Measurements from ENCODE around the gene ASRGL1. TPM values are rescaled to one million over a fixed set of nuclear protein-coding genes. Genes with fewer than 3 reads are reported as not detected.

The ASRGL1 gene
- total RNA-seq, 6 donors from 2014 or later = 31.2 to 82.8 (median 49.3) TPM

GRCh38 chr11:62401811-62402210 is 64.6 kb downstream of the ASRGL1 start:
- 65 to 82% methylated on average over 6 to 7 of the region's 7 CpGs for WGBS, 2 donors
- Histone ChIP-seq H3K36me3 (no peaks in the 10 kb centered on the region), H3K27me3 (no peaks in the 10 kb centered on the region), H3K27ac (peak overlapping the region; percentile 16 to 79 (median 74)), H3K9me3 (no peaks in the 10 kb centered on the region), H3K4me1 (peaks cover 36 to 45% (median 44%) of the 10 kb centered on the region in 4 donors), H3K4me3 (peak overlapping the region in 1 of 4 donors; percentile 8)
- ATAC-seq (ENCODE audit: low FRiP score in 2 of 2) (no peak), DNase-seq (peak in 1 of 2 donors; percentile 67)
- TF ChIP-seq CTCF (IDR thresholded peaks at IDR 0.05) (no peak), POLR2AphosphoS5 (IDR thresholded peaks at IDR 0.05) (no peak), EP300 (IDR thresholded peaks at IDR 0.05) (no peak)

GRCh38 chr11:62402226-62402959 is 65.1 kb downstream of the ASRGL1 start:
- TF ChIP-seq EP300 (IDR thresholded peaks at IDR 0.05) = no peak
- TF ChIP-seq POLR2AphosphoS5 (IDR thresholded peaks at IDR 0.05) = no peak
- TF ChIP-seq CTCF (IDR thresholded peaks at IDR 0.05) = no peak
- no peak for TF ChIP-seq POLR2A (IDR thresholded peaks at IDR 0.05)
- DNase-seq (peak in 1 of 2 donors; percentile 69), ATAC-seq (ENCODE audit: low FRiP score in 2 of 2) (peak; percentile 58 to 63)
- peaks cover 36 to 45% (median 44%) of the 10 kb centered on the region in 4 donors for H3K4me1 ChIP-seq
- H3K27me3 ChIP-seq = no peaks in the 10 kb centered on the region
- 41 to 68% methylated on average over 15 of the region's 15 CpGs for WGBS, 2 donors
- peak overlapping the region in 1 of 4 donors; percentile 8 for H3K4me3 ChIP-seq
- H3K36me3 ChIP-seq = no peaks in the 10 kb centered on the region
- H3K27ac ChIP-seq = peak overlapping the region; percentile 40 to 79 (median 74)
- no peaks in the 10 kb centered on the region for H3K9me3 ChIP-seq

- Histone ChIP-seq H3K27me3 (no peaks in the 10 kb centered on the region), H3K27ac (peak overlapping the region; percentile 40 to 79 (median 74)), H3K36me3 (no peaks in the 10 kb centered on the region), H3K9me3 (no peaks in the 10 kb centered on the region), H3K4me3 (no peak overlapping the region), H3K4me1 (peaks cover 32 to 40% (median 40%) of the 10 kb centered on the region in 4 donors)
- DNase-seq (no peak), ATAC-seq (ENCODE audit: low FRiP score in 2 of 2) (no peak)
- WGBS, 2 donors = 78 to 80% methylated on average over 12 of the region's 12 CpGs
- no peak for TF ChIP-seq POLR2A (IDR thresholded peaks at IDR 0.05)
- TF ChIP-seq EP300 (IDR thresholded peaks at IDR 0.05) = no peak
- TF ChIP-seq POLR2AphosphoS5 (IDR thresholded peaks at IDR 0.05) = no peak
- no peak for TF ChIP-seq CTCF (IDR thresholded peaks at IDR 0.05)
Measured at GRCh38 chr11:62402960-62403730, 65.9 kb downstream of the ASRGL1 start.

- H3K27ac ChIP-seq = no peak overlapping the region
- 90 to 91% methylated on average over 5 to 6 of the region's 6 CpGs for WGBS, 2 donors
- no peak for ATAC-seq (ENCODE audit: low FRiP score in 2 of 2)
Measured at GRCh38 chr11:62404435-62404834, 67.2 kb downstream of the ASRGL1 start.

More at GRCh38 chr11:62404435-62404834, 67.2 kb downstream of the ASRGL1 start:
- DNase-seq = no peak
- Histone ChIP-seq H3K27me3 (no peaks in the 10 kb centered on the region), H3K4me1 (peaks cover 25 to 34% (median 30%) of the 10 kb centered on the region in 4 donors), H3K4me3 (no peak overlapping the region), H3K36me3 (no peaks in the 10 kb centered on the region), H3K9me3 (no peaks in the 10 kb centered on the region)
- TF ChIP-seq POLR2A (IDR thresholded peaks at IDR 0.05) (no peak), CTCF (IDR thresholded peaks at IDR 0.05) (no peak), EP300 (IDR thresholded peaks at IDR 0.05) (no peak), POLR2AphosphoS5 (IDR thresholded peaks at IDR 0.05) (no peak)

Data from upper lobe of left lung (tissue), 6 donors.